Glomerular endothelial cell (primary cell): ENCODE results near the gene AUTS2. TPM values are rescaled to one million over a fixed set of nuclear protein-coding genes. Genes with fewer than 3 reads are reported as not detected.

Source experiments
- DNase-seq: peaks from one replicate; pipeline ENCODE4 v3.0.0-alpha.2; 2011; ENCODE audit warnings: low read depth, low spot score; ENCODE audit errors: extremely low read depth
- total RNA-seq: library from RNA; depleted of rRNA; stranded (reverse); fragments of >200 nt; gene quantifications from 2 replicates; pipeline ENCODE4 v1.2.3, GENCODE V29; 2015

The AUTS2 gene
- total RNA-seq, 1 donor from 2014 or later, result 24.8 TPM

DNA sequence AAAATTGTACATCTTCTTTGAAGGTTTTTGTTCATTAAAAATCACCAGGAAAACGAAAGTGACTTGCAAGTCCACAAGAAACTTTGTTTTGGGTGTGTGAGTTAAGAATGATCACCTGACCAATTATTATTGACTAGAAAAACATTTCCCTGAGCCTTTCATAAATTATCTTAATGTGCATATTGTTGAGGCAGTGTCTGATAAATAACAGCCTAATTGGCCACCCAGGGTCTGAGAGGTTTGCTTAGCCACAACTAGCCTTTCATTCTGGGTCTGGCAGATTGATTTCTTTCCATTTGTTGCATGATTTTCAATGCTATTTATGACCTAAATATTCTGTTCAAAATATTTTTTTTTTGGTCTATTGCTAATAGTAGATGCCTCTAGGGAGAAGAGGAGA, 152.8 kb downstream of the AUTS2 start:
- DNase-seq, result no peak

DNA sequence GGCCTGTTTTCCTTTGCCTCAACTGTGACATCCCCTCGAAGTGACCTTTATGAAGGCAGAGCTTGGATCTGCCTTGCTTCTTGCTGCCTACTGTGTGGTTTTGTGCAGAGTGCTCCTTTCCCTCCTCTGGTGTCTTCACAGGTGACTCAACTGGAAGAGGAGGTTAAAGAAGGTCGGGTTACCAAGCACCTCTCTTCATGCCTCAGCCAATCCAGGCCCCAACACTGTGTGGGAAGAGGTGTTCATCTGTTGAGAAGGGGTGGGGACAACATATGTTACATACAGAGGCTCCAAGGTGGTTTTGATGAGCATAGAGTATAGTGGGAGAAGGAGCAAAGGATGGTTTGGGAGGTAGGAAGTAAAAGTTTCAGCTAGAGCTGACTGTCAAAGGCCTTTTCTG, 155.7 kb downstream of the AUTS2 start:
- no peak for DNase-seq

DNA sequence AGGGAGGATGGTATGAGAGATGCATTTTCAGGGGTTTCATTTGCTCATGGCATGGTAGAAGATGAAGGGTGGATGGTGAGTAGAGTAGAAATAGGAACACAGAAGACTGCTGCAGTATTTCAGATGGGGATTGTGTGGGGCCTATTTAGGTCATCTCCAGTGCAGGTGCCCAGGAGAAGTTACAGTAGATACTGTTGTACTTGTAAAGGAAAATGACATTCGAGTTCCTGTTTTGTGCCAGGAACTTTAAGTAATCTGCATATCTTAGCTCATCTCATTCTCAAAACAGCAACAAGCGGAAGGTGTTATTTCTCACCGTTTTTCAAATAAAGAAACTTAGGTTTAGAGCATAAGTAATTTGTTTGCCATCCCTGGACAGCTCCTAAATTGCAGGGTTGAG, 156.2 kb downstream of the AUTS2 start:
- no peak for DNase-seq

DNA sequence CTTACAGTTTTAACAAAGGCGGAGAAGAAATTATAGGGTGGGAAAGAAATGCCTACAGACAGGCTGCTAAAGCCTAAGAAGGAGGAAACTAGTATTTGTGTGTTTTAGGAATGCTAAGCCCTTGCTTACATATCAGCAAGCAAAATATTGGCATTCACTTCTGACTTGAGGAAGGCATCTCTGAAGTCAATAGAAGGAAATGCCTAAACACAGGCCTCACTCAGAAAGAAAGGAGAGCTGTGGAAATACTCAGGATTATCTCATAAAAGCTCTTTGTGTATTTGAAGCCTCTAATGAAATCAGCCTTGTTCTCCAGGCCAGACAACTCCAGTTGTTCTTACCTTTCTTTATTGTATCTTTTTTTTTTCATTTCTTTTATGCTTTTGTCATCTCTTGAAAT, 158.0 kb downstream of the AUTS2 start:
- no peak for DNase-seq

DNA sequence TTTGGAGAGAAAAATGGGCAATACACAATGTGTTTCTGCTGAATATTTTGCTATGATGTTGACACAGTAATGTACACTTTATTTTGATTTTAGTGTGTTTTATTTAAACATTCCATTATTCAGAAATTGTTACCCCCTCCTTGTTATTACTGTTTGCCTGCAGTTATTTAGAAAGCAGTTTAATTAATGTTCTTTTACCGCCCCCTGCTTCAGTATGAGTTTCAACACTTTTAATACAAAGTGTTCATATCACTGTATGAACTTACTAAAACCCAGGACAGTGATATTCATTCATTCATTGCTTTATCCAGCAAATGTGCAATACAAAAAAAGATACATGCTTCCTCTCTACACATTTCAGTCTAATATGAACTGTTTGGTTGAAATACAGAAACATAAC, 159.3 kb downstream of the AUTS2 start:
- no peak for DNase-seq

DNA sequence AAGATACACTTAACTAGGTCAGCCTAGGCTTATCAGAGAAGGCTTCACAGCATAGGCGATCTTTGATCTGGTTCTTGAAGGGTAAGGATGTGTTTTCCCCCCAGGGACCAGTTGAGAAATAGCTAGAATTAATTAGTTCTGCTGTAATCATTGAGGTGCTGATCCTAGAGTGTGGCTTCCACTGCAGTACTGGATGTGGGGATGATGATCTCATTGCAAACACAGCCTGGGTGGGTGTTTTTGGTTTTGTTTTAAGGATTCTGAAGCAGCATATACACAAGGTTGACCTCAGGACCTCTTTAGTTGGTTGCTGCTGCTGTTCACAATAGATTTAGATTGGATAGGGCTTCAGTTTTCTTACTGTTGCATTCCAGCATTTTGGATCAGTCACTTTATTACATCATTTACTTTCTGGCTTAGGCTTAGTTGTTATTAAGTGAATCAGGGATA, 159.7 kb downstream of the AUTS2 start:
- DNase-seq, result no peak

DNA sequence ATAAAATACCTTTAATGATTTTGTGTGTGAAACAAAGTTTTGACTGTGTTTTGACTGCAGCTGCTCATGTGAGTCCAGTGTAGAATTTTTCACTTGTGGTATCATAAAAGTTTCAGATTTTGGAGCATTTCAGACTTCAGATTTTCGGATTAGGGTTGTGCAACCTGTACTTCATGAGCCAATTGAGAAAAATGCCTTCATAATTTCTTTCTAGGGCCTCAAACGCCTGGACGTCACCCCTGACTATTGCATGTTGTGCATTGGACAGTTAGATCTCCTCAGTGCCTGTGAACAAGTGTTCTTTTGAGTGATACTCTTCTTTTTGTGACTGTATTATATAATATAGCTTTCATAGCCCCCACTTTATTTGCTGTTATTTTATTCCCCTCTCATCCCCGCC, 161.1 kb downstream of the AUTS2 start:
- DNase-seq, result no peak

DNA sequence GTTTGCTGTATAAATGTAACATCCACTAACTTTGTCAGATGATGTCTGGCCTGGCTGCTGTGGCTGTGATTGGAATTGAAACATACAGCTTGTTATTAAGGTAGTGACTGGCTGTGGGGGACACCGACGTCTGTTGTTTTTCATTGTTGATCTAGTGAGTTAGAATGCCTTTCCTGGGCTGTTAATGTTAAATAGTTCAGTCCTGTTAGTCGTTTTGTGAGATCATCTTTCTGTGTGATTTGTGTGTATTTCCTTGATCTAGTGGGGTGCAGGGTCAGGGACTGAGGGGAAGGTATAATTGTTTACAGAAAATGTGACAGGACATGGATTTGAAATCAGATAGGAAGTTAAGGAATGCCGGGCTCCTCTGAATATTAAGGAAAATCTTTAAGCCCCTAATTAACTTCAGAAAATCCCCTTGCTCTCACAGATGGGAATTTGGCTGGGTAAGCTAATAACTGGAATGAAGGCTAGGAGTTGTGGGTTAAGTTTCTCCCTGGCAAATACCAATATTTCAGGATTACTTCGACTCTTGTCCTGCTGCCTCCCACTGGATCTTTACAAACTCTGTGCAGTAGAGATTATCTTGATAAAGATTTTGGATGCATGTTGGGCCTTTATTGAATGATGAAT, 163.1 kb downstream of the AUTS2 start:
- no peak for DNase-seq

DNA sequence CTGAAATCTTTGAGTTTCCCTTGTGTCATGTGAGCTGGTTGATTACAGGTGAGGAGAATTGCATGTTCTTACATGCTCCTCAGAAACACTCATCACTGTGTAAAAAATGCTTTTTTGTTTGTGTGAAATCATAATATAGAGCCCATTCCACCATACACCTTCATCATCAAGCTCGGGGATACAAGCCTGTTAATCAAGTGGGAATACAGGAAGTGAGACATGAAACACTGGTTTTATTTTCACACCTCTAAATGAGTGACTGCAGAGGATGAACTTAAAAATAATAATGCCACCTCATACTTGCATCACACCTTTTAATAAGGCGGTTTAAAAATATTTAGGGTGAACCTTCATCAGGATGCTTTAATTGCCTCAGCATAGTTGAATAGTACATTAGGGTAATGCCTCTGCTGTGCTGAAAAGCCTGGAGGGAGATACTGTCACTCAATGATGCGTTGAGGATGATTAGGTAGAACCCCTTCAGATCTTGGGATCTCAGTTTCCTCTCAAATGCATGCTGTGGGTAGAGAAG, 164.6 kb downstream of the AUTS2 start:
- DNase-seq, result no peak

DNA sequence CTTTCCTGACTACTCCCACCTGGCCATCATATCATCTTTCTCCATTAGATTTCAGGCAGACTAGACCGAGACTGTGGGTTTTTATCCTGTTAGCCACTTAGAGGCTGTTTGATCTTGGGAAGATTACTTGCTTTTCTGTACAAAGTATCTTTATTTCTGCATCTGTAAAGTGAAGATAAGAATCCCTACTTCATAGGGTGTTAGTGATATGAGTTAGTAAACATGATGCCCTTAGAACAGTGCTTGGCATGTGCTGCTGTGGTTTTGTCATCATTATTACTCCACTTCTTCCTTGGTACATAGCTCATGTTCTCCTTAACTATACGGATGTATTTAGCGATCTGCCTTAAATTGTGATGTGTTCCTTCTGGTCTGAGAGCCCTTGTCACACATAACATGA, 165.2 kb downstream of the AUTS2 start:
- no peak for DNase-seq

DNA sequence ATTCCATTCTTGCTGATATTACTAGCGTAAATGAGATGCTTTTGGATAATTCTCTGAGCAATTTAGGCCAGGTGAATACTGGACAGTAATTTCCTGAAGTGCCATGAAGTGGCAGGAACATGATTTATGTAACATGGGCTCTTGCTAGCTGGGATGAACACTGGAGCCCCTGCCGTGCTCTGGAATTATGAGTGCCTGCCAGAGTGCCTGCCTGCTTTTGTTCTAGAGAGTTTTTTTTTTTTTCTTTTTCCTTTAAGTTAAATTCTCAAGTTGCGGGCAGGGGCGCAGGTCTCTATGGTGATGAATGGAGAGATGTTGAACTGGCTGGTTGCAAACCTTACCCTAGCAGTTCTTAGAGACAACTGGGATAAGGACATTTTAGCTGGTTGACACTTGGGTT, 165.9 kb downstream of the AUTS2 start:
- DNase-seq, result no peak

DNA sequence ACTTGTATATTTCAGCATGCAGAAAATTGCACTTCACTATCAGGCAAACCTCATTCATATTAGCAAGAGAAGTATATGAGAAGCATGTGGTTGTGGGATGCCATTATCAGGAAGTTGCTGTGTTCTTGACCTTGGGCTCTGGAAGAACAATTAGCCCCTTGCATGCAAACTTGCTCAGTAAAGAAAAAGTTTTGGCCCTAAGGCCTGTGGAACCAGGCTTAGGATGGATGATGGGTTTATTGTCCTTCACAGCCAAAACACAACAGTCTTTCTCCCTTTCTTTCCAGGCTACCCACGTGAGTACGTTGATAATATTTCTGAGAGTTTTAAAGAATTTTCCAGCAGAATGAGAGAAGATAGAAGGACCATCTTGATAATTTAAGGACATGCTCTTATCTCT, 166.4 kb downstream of the AUTS2 start:
- DNase-seq, result no peak

DNA sequence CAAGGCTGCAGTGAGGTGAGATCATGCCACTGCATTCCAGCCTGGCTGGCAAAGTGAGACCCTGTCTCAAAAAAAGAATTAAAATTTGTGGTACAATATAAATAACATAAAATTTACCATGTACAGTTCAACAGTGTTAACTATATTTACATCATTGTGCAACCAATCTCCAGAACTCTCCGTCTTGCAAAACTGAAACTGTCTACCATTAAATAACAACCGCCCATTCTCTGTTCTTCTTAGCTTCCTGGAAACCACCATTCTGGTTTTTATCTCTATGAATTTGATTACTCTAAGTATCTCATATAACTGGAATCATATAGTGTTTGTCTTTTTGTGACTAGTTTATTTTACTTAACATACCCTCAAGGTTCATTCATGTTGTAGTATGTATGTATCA, 167.6 kb downstream of the AUTS2 start:
- no peak for DNase-seq

DNA sequence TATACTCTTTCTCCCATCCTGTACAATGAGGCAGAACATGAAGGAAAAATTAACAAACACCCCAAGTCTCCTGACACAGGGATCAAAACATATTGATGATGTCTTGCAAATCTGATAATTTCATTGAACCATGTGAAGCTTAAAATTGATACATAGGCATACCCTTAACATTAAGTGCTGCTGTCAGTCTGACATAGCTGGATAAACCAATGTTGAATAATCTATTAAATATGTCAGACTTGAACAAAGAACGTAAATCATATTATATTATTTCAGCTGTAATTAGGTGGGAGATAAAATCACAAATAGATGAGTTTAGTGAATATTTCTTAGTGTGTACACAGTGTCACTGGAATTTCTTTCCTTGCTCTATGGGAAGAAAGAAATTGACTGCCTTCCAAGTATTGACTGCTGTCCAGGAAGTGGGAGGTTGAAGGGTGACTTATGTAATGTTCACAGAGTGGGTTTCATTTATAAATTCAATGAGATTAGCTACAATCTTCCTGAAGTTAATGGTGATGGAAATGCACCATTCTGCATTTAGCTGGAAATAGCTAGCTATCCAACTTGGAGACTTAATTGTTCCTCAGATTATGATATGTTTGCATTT, 170.8 kb downstream of the AUTS2 start:
- no peak for DNase-seq

DNA sequence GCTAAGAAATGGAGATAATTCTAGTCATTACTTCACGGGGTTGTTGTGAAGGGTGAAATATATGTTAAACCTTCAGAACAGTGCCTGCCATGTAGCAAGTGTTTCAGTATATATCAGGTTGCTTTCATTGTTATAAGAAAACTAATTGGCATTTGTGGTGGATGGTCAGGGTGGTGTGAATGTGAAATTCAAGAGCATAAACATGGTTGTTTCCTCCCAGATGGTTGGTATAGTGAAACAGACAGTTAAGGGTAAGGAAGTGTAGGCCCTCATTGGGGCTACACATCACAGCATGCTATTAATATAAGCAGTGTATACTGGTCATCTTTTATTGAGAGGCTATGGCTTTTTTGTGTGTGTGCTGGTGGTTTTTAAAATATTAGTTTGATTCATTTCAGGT, 171.6 kb downstream of the AUTS2 start:
- DNase-seq, result no peak

DNA sequence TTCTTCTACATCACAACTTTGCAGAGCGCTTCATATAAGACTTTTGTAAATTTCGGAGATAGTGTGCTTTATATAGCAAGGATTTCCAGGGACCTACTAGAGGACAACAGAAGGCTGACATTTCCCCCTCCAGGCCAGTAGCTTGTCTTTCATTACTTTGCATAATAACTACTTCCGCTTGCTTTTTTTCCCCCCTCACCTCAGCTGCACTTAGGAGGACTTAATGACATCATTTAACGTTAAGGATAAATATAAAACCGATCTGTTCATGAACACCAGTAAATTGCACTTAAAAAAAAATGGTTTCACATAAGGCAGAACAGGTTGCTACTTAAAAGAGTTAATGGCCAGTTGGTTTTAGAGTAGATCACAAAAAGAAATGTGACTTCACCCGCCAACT, 172.3 kb downstream of the AUTS2 start:
- no peak for DNase-seq

DNA sequence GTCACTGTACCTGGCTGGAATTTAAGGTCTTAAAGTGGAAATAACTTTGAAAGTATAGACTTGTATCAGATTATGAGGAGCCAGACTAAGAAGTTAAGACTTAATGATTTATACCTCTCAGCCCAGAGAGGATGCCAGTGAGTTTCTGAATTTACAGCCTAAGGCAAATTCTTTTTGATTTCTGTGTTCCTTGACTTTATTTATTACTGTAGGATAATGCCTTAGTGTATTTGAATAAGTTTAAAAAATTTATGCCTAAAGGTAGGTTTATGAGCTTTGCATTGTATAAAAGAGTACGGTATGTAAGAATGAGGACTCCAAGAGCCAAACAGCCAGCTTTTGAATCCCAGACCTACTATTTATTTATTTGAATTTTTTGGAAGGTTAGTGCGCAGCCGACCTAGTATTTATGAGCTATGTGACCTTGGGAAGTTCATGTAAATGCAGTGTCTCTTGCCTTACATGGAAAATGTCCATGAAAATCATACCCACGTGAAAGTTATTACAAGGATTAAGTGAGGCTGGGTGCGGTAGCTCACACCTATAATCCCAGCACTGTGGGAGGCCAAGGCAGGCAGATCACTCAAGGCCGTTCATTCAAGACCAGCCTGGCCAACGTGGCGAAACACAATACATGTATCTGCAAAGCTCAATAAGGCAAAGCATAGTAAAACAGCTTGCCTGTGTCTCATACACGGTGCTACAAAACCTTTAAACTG, 174.6 kb downstream of the AUTS2 start:
- DNase-seq, result no peak

DNA sequence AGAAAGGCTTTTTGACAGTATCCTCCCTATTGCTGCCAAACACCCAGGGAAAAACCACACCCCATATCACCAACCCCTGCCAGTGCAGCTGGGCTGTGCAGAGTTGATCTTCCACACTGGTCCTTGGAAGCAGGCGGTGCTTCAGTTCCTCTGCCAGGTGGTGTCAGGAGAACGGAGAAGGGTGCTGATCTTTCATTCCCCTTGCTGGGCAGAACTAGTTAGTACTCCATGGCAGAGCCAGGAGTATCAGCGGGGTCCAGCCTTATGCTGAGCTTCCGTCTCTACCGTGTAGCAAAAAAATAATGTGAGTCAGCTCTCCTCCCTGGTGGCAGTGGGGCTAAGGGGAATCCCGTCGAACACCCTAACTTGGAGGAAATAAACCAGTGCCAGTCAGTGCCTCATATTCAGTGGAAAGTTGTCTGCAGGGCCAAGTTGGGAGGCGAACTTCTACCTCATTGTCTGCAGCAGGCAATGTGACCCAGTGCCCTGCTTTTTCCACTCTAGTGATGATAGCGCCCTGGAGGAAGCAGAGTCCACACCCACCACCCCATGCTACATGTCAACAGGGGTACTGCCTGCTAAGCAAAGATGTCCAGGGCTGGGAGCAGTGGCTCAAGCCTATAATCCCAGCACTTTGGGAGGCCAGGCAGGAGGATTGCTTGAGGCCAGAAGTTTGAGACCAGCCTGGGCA, 175.4 kb downstream of the AUTS2 start:
- DNase-seq, result no peak

DNA sequence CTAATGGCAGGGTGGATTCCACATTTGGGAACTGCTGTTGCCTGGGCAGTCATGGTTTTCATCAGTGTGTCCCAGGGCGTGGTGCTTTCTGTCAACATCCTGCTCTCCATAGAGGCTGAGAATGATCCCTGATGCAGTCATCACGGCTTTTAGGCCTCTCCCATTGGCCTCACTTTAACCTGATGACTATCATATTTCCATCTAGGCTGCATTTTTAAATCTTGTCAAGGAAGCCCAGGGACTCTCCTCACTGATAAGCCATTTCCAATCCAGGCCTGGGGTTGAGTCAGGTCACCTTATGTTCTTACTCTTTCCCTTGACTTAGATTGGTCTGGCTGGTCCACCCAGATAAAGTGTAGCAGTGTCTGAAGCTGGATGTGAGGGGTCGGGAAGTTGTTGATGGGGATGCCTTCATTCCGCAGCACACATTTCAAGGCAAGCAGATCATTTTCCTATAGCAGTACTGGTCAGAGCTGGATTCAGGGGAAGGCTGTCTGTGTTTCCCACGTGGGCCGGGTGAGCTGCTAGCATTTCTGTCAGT, 177.0 kb downstream of the AUTS2 start:
- no peak for DNase-seq

DNA sequence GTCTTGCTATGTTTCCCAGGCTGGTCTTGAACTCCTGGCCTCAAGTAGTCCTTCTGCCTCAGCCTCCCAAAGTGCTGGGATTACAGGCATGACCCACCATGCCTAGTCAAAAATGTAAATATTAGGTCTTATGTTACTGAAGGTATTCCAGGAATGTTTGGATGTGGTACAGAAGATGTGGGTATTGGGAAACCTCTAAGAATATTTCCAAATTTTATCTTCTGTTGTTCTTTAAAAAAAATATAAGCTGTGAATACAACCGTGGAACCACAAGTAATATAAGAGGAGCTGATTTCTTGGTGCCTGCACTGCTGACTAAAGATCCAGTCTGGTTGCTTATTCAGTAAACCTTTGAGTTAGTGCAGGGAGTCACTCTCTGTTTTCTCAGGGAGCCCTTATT, 178.3 kb downstream of the AUTS2 start:
- no peak for DNase-seq

DNA sequence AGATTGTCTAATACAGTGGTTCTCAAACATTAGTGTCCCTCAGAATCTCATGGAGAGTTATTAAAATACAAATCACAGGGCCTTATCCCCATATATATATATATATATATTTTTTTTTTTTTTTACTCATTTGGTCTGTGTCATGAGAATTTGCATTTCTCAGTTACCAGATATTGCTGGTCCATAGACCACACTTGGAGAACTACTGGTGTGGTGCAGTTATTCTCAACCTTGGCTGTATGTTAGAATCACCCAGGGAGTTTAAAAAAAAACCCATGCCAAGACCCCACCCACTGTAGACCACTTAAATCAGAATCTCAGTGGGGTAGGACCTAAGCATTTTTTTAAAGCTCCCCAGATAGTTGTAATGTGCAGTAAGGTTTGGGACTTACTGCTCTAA, 179.9 kb downstream of the AUTS2 start:
- no peak for DNase-seq
